KMS-11 (cell line): ENCODE data around the gene CSTB.

ENCODE experiments used
- H2AFZ ChIP-seq: fragments of 200-600 bp; sonication (generic); 2 replicates; pipeline ENCODE4 v1.6.1; 2016; ENCODE audit warnings: antibody characterized with exemption, mixed run types, low read depth
- H3K27ac ChIP-seq: fragments of 200-600 bp; sonication (generic); 2 replicates; pipeline ENCODE4 v1.6.1; 2016; ENCODE audit warnings: mild to moderate bottlenecking, mixed run types
- H3K27me3 ChIP-seq: fragments of 200-600 bp; sonication (generic); 2 replicates; pipeline ENCODE4 v1.6.1; 2017; ENCODE audit warnings: mild to moderate bottlenecking, low read depth, mixed run types, moderate library complexity; ENCODE audit not compliant: insufficient read depth
- H3K36me3 ChIP-seq: fragments of 200-600 bp; sonication (generic); 2 replicates; pipeline ENCODE4 v1.6.1; 2017; ENCODE audit warnings: mild to moderate bottlenecking, mixed run types; ENCODE audit not compliant: insufficient read depth
- H3K4me1 ChIP-seq: fragments of 200-600 bp; sonication (generic); 2 replicates; pipeline ENCODE4 v1.6.1; 2016; ENCODE audit warnings: mild to moderate bottlenecking, low read depth, mixed run types; ENCODE audit not compliant: poor library complexity, severe bottlenecking
- H3K4me2 ChIP-seq: fragments of 200-600 bp; sonication (generic); 2 replicates; pipeline ENCODE4 v1.7.0; 2016; ENCODE audit warnings: mild to moderate bottlenecking, mixed run types
- H3K4me3 ChIP-seq: fragments of 200-600 bp; sonication (generic); IDR thresholded peaks from 2 replicates; pipeline ENCODE4 v1.6.1; 2017; ENCODE audit warnings: low read depth, low read length, mixed read lengths; ENCODE audit not compliant: insufficient read depth
- H3K79me2 ChIP-seq: fragments of 200-600 bp; sonication (generic); 2 replicates; pipeline ENCODE4 v1.6.1; 2016; ENCODE audit warnings: low read depth, mixed run types; ENCODE audit not compliant: insufficient read depth
- H3K9ac ChIP-seq: fragments of 200-600 bp; sonication (generic); 2 replicates; pipeline ENCODE4 v1.6.1; 2016; ENCODE audit warnings: mild to moderate bottlenecking, mixed run types
- H4K20me1 ChIP-seq: fragments of 200-600 bp; sonication (generic); 2 replicates; pipeline ENCODE4 v1.6.1; 2016; ENCODE audit warnings: mild to moderate bottlenecking, mixed run types; ENCODE audit not compliant: insufficient read depth
- CTCF ChIP-seq: fragments of 200-600 bp; sonication (generic); conservative IDR thresholded peaks from 2 replicates; pipeline ENCODE4 v1.6.1; 2017; ENCODE audit warnings: low read depth, mild to moderate bottlenecking, antibody characterized with exemption, low read length, moderate library complexity, mixed read lengths

The CSTB gene

GRCh38 chr21:43735236-43736091, 40.6 kb downstream of the CSTB start:
- H3K27ac ChIP-seq, result no peak overlapping the region
- H3K36me3 ChIP-seq, result no peaks in the 10 kb centered on the region
- H2AFZ ChIP-seq, result no peak overlapping the region
- H4K20me1 ChIP-seq, result no peaks in the 10 kb centered on the region
- no peak for TF ChIP-seq CTCF
- no peak overlapping the region for H3K9ac ChIP-seq
- no peaks in the 10 kb centered on the region for H3K27me3 ChIP-seq
- no peaks in the 10 kb centered on the region for H3K4me1 ChIP-seq
- peaks cover 7% of the 10 kb centered on the region; the same call in 1 of the 2 replicates for H3K79me2 ChIP-seq
- H3K4me3 ChIP-seq, result no peak overlapping the region
- no peak overlapping the region for H3K4me2 ChIP-seq

- no peak overlapping the region for H3K27ac ChIP-seq
- TF ChIP-seq CTCF, result no peak
- H4K20me1 ChIP-seq, result no peaks in the 10 kb centered on the region
- no peaks in the 10 kb centered on the region for H3K36me3 ChIP-seq
- H3K4me2 ChIP-seq, result no peak overlapping the region
- H3K9ac ChIP-seq, result no peak overlapping the region
- H3K79me2 ChIP-seq, result peaks cover 13% of the 10 kb centered on the region; the same call in 1 of the 2 replicates
- no peaks in the 10 kb centered on the region for H3K4me1 ChIP-seq
- no peak overlapping the region for H3K4me3 ChIP-seq
- H2AFZ ChIP-seq, result no peak overlapping the region
- no peaks in the 10 kb centered on the region for H3K27me3 ChIP-seq
These were observed 41.2 kb downstream of the CSTB start for GRCh38 chr21:43734928-43735229.

- Histone ChIP-seq H3K4me1 (no peaks in the 10 kb centered on the region), H3K9ac (no peak overlapping the region), H3K79me2 (peaks cover 18% of the 10 kb centered on the region; the same call in 1 of the 2 replicates)
These were observed 41.8 kb downstream of the CSTB start for GRCh38 chr21:43734131-43734927.

GRCh38 chr21:43733529-43734071, 42.5 kb downstream of the CSTB start:
- Histone ChIP-seq H4K20me1 (no peaks in the 10 kb centered on the region), H3K4me1 (no peaks in the 10 kb centered on the region), H3K36me3 (no peaks in the 10 kb centered on the region), H3K27ac (no peak overlapping the region), H3K4me2 (no peak overlapping the region), H2AFZ (no peak overlapping the region), H3K9ac (no peak overlapping the region), H3K79me2 (peaks cover 22% of the 10 kb centered on the region; the same call in 1 of the 2 replicates), H3K4me3 (no peak overlapping the region), H3K27me3 (no peaks in the 10 kb centered on the region)
- no peak for TF ChIP-seq CTCF

More at GRCh38 chr21:43734131-43734927, 41.8 kb downstream of the CSTB start:
- Histone ChIP-seq H4K20me1 (no peaks in the 10 kb centered on the region), H3K36me3 (no peaks in the 10 kb centered on the region), H3K4me3 (no peak overlapping the region), H3K4me2 (no peak overlapping the region), H2AFZ (no peak overlapping the region), H3K27me3 (no peaks in the 10 kb centered on the region), H3K27ac (no peak overlapping the region)
- TF ChIP-seq CTCF, result no peak
